ENCODE measurements around the gene GVQW3.

GVQW3 gene

GRCh38 chr11:76365038-76365679 lies 16.0 kb upstream of the GVQW3 start:
- TF ChIP-seq CTCF (IDR thresholded peaks at IDR 0.05; ENCODE audit: borderline replicate concordance, control extremely low read depth, extremely low read depth, insufficient read depth, missing control alignments) = no peak
- in situ Hi-C loops (cut with MboI; ENCODE audit: low sequenced_read_pairs, unreplicated experiment) = no loop called here
- no peak for DNase-seq (ENCODE audit: low spot score)

DNA sequence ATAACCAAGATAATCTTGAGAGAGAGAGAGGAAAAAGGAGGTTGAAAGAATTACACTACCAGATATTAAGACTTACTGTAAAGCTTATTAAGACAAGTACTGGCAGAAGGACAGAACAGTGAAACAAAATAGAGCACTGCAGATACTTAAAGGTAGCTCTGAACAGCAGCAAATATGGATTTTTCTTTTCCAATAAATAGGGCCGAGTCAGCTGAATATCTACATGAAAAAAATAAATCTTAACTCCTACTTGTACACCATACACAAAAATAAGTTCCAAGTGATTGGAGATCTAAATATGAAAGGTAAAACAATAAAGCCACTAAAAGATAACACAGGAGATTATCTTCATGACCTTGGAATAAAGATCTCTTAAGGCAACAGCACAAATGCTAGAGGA lies 12.6 kb upstream of the GVQW3 start:
- no peak for DNase-seq (ENCODE audit: low spot score)
- TF ChIP-seq CTCF (IDR thresholded peaks at IDR 0.05; ENCODE audit: borderline replicate concordance, control extremely low read depth, extremely low read depth, insufficient read depth, missing control alignments) = no peak
- in situ Hi-C loops (cut with MboI; ENCODE audit: low sequenced_read_pairs, unreplicated experiment) = no loop called here

GRCh38 chr11:76369406-76369805 lies 11.7 kb upstream of the GVQW3 start:
- no peak for TF ChIP-seq CTCF (IDR thresholded peaks at IDR 0.05; ENCODE audit: borderline replicate concordance, control extremely low read depth, extremely low read depth, insufficient read depth, missing control alignments)
- DNase-seq (ENCODE audit: low spot score) = no peak
- in situ Hi-C loops (cut with MboI; ENCODE audit: low sequenced_read_pairs, unreplicated experiment) = no loop called here

GRCh38 chr11:76371170-76371569 lies 10.0 kb upstream of the GVQW3 start:
- no peak for TF ChIP-seq CTCF (IDR thresholded peaks at IDR 0.05; ENCODE audit: borderline replicate concordance, control extremely low read depth, extremely low read depth, insufficient read depth, missing control alignments)

GRCh38 chr11:76376746-76377558 lies 4.2 kb upstream of the GVQW3 start:
- no peak for TF ChIP-seq CTCF (IDR thresholded peaks at IDR 0.05; ENCODE audit: borderline replicate concordance, control extremely low read depth, extremely low read depth, insufficient read depth, missing control alignments)
- DNase-seq (ENCODE audit: low spot score) = no peak
- in situ Hi-C loops (cut with MboI; ENCODE audit: low sequenced_read_pairs, unreplicated experiment) = no loop called here

More at GRCh38 chr11:76371170-76371569, 10.0 kb upstream of the GVQW3 start:
- DNase-seq (ENCODE audit: low spot score) = peak; percentile 48
- in situ Hi-C loops (cut with MboI; ENCODE audit: low sequenced_read_pairs, unreplicated experiment) = no loop called here

- in situ Hi-C loops (cut with MboI; ENCODE audit: low sequenced_read_pairs, unreplicated experiment) = no loop called here
- no peak for TF ChIP-seq CTCF (IDR thresholded peaks at IDR 0.05; ENCODE audit: borderline replicate concordance, control extremely low read depth, extremely low read depth, insufficient read depth, missing control alignments)
- DNase-seq (ENCODE audit: low spot score) = no peak
Observed at GRCh38 chr11:76379807-76380158, 1.3 kb upstream of the GVQW3 start.

Measured in GM13976 (cell line).